GM21825 (cell line): Measurements from ENCODE around the gene HPX.
A peak's percentile ranks its signal among the peaks of the same experiment; 100 is the strongest.

Experiments used
- ATAC-seq: cut with Tn5 transposase; IDR thresholded peaks from one replicate; pipeline ENCODE4 v1.9.1; 2021; ENCODE audit warnings: mild to moderate bottlenecking, moderate library complexity; ENCODE audit not compliant: unreplicated experiment

The HPX gene

DNA sequence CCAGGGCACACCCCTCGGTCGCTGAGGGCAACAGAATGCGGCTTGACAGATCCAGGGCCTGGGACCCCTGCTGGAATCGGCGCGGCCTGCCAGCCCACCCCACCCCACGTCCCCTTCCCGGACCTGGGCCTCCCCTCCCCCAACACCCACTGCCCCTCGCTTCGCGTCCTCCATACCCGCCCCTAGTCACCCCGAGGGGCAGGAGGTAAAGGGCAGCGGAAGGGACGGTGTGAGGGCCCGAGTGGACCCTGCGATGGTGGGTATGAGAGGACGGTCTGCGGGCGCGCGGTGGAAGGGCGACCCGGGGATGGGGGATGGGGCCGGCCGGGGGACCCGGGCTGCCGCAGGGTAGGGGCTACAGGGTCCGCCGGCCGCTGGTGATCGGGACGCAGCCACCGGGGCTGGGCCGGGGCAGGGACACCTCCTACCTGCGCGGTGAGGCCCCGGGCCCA, 22.2 kb downstream of the HPX start:
- peak; percentile 9 for ATAC-seq

DNA sequence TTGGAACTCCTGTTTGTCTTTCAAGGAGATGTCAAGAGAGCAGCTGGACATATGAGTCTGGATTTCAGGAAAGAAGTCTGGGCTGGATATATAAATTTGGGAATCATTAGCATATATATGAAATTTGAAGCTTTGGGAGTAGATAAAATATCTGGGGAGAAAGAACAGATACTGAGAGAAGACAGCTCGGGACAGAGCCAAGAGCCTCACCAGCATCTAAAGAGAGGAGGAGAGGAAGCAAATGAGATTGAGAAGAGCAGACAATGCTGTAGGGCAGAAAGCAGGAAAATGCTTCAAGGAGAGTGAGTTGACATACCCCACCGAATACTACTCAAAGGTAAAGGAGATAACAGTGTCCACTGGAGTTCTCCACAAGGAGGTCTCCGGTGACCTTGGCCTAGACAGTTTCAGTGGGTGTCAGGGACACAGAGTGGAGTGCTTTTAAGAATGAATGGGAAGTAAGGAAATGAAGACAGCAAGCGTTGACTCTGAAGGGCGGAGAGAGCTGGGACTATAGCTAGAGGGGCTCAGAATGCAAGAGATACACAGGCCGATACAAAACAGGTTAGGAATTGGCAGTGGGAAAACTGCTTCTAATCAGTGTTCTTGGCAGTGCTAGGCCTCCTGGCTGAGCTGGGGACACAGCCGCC, 22.8 kb downstream of the HPX start:
- no peak for ATAC-seq

DNA sequence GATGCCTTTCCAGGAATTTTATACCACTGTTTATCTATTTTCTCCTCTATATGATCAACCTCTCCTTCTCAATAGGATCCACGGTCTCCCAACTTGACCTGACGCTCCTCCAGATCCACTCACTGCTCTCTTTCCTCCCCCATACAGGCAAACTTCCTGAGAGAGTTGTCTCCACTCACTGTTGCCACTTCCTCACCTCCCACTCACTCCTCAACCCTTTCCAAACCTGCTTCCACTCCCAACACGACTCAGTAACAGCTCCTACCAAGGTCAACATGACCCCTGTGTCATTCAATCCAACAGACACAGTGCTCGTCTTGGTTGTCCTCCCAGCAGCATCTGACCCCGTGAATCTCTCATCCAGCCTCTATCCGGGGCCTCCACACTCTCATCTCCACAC, 25.0 kb downstream of the HPX start:
- ATAC-seq = no peak

DNA sequence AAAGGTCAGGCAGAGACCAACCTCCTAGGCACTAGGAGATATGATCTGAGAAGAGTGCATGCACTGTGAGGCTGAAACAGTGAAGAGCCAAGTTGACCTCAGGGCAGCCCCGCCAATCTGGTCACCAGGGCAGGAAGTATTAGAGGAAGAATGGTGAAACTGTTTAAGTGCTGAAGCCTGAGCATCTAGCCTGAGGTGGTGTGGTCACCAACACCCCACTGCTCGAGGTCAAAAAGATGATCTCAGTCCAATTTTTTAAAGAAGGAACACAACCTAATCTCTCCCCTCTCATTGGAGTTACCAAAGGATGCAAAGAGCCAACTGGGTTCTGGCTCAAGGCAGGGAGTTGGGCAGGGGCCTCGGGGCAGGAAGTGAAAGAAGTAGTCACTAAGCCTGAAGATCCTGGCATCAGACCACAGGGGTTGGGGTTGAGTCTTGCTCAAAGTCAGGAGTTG, 25.9 kb downstream of the HPX start:
- peak; percentile 38 for ATAC-seq

DNA sequence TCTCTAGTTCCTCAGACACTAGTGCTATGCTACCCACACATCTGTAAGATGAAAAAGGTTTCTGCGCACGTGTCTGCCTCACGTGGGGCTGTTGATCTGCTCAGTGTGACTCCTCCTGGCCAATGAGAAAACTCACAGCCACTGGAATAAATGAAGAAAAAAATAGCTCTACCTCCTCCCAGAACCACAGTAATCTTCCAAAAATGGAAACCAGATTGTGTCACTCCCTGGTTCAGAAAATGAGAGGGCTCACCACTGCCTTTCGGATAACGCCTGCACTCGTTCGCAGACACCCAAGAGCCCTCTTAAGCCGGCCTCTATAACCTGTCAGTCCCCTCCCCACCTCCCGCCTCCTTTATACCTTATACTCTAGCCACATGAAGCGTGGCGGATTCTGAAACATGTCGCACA, 27.0 kb downstream of the HPX start:
- ATAC-seq = no peak

DNA sequence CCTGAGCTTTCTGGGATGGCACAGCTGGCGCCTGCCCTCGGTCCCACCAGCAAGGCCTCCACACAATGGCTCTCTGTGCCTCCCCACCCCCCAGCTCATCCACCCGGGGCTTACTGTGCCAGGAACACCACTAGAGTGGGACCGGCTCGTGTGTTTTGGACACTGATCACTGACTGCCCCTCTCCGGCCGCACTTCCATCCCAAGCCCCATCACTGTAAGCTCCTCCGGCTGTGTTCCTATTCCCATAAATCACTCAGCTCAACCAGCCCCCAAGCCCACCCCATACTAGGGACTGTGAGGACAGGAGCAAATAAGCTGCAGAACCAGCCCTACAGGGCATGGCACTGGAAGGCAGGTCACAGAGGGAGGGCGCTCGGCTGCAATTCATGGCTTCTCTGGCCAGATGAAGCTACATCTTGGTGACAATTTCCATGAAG, 29.2 kb downstream of the HPX start:
- ATAC-seq = no peak

DNA sequence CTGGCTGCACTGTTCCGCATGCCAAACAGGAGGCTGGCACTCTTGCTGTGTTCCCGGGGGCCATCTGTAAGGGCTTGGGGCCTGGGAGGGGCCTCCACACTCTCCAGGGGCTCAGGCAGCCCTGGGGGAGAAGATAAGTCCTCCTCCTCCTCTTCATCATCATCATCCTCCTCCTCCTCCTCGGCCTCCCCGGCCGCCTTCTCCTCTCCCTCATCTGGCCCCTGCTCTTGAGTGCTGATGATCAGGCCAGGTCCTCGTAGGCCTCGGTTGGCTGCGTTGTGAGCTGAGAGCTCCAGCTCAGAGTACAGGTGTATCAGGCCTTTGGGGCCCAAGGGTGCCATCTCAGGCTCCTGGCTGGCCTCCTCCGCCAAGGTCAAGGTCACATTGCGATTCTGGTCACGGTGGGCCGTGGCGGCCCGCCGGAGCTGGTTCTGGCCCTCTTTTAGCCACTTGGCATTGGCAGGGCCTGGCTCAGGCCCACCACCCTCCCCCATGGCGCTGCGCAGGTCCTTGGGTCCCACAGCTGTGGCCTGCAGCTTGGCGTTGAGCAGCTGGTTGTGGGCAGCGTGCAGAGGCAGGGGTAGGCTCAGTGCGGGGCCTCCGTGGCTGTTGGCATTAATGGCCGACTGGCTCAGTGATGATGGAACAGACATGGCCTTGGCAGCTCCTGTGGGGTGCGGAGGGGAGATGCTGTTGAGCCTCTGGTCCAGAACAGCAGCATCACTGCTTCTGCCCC, 29.9 kb downstream of the HPX start:
- ATAC-seq = no peak

DNA sequence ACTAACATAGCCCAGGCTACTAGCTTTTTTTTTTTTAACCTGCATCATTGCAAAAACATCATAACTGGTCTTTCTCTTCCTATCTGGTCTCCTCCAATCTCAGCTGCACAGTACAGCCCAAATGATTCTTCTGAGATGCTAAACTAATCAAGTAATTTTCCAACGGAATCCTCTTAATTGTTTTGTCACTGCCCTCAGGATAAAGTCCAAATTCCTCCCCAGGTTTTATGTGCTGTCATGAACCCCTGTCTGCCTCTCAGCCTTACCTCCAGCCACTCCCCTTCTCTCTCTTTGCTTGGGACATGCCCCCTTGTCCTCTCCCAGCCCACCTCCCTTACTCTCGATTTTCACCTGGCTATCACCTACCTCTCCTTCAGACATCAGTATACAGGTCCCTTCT, 34.4 kb downstream of the HPX start:
- no peak for ATAC-seq

DNA sequence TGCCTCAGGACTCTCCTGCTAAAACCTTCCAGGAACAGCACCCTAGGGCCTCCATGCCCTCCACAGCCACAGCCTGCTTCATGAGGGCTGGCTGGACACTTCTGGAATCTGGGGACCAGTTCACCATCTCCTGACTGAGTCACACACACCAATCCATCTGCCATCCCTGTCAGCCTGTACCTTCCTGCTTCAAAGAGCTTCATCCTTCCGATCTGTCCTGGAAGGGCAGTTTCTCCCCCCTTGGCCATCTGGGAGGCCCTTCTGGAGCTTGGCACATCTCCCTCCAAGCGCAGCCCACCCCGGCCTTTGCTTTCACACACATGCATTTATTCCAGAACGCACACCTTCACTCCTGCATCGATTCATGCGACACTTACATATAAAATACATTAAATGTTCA, 34.9 kb downstream of the HPX start:
- ATAC-seq = no peak

DNA sequence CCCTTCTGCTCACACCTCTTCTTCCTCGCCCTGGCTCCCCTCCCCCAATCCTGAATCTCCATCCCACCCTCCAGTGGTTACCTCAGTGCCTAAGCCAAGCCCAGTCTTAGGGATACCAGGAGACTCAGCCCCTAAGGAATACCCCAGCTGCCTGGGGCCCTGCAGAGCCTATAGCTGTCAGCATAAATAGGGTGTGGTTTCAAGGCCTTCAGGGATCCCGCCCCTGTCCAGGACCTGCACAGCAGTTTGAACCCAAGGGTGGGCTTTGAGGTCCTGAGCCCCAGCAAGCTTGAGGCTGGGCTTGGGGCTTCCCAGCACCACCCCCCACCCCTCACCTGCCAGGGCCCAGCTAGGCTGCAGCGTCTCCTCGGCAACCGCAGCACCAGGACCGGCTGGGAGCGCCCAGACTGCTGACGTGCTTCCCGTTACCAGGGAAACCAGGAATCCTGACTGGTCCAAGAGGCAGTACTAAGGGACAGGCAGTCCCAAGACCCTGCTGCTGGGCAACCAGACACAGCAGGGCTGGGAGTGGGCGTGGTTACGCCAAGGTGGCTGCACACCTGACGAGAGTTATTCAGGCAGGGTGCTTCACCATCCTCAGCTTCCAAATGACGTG, 35.6 kb downstream of the HPX start:
- no peak for ATAC-seq

DNA sequence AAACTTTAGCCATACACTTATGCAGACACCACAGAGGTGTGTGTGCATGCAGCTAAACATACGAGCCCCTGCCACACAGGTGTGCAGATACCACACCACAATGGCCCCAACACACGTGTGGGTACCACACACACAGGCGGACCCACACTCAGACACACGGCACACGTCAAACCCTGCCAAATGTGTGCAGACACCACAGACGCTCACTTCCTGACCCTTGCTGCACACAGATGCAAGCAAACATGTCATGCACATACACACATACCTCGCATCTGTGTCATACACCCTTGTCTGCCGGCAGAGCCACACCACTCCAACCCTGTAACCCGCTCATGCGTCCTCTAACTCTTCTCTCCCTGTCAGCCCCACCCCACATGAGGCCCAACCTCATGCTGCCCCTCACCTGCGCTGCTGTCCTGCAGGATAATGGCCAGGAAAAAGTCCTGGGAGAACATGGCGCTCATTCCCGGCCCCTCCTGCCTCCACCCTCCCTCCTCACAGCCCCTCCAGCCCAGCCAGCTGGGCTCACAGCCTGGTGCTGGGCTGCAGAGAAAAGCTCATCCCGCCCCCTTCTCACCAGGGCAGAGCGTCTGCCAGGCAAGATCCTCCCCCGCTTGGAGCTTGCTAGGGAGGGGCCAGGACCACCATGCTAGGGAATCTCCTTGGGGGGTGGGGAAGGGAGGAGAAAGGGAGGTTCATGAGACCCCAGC, 36.3 kb downstream of the HPX start:
- ATAC-seq = no peak

DNA sequence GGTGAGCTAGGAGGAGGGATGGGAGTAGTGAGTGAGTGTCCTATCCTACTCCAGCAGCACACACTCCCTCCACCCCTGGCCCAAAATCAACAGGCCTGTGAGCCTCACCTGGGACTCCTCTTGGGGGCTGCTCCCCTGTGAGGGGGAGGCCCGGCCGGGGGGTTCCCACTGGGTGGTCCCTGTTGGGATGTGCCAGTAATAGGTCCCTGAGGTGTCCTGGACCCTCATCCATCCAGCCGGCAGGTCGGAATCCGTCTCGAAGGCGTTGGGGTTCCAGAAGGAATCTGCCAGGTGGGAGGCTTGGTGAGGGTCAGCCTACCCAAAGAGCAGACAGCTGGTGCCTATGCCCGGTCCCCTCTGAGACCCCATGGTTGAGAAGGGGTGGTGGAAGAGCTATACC, 37.2 kb downstream of the HPX start:
- no peak for ATAC-seq

DNA sequence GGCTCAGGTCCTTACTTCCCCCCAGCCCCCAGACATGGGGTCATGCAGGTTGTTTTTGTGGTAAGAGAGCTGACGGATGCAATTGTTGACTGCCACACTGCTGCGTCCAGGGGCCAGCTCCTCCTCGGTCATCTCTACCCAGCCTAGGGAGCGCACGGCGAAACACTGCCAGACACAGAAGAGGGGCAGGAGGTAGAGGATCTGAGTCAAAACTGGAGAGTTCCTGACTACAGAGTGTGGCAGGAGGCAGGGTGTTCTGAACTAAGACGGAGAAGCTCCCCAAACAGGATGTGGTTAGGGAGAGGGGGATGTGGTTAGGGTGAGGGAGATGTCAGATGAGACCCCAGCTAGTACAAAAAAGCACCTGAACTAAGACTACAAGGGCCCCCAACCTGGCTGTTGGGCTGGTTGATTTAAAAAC, 38.2 kb downstream of the HPX start:
- peak; percentile 96 for ATAC-seq

DNA sequence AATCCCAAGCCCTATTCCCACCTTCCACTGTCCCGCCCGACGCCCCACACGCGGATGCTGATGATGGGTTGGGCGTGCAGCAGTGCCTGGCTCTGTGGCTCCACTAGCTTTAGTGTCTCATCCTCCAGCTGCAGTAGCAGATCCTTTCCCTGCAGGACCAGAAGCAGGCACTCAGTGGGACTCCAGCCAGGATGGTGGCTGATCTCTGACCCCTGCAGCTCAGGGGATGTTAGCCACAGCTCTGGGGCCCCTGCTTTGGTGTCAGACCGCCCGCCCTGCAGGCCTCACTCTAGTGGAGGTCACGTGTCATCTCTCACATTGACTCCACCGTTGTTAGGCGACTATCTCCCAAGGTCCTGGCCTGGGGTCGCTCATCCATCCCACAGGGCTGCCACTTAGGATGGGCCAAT, 38.7 kb downstream of the HPX start:
- peak; percentile 40 for ATAC-seq

DNA sequence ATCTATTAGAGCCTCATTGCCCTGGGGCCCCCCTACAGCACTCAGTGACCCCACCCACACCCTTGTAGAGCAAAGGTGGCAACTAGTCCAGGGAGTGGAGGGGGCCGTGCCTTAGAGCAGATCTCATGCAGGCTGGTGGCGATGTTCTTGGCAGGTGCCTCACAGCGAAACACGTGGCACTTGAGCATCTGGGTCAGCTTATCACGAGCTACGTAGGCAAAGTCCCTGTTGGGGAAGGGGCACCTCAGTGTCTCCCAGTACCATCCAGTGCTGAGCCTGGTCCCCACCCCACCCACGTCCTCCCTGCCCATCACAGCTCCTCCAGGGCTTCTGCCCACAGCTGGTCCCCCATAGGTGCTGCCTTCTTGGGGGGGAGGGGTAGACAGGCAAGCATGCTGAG, 39.3 kb downstream of the HPX start:
- ATAC-seq = no peak

DNA sequence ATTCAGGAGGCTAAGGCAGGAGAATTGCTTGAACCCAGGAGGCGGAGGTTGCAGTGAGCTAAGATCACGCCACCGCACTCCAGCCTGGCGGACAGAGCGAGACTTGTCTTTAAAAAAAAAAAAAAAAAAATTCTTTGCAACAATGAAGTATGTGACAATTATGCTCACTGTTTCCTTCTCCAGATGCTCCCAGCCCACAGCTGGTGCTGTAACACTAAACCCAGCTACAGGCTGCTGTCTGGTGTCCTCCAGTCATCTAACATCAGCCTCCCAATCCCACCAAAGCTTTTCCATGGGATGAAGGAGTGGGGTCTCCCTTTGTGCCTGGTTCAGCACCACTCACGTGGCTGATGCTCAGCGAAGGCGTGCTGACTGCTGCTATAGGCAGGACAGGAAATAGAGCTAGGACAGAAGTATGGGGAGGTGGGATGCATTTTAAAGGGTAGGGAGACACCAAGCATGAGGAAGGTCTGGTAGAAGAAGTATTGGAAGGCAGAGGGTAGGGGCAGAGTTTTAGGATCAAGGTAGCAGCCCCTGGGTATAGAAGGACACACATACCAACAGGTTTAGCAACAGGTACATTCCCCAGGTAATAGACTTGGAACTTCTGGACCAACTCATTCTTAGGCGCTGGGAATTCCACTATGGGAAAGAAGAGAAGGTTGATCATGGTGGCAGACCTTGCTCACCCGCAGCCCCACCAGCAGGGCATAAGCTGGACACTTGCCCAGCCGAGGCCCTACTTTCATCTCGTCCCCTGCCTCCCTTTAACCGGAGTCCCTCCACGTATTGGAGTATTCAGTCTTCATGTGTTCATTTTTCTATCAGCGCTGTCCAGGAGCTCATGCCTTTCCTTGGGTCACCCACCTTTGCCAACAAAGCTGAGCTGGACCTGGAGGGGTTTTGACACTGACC, 40.1 kb downstream of the HPX start:
- ATAC-seq = no peak

DNA sequence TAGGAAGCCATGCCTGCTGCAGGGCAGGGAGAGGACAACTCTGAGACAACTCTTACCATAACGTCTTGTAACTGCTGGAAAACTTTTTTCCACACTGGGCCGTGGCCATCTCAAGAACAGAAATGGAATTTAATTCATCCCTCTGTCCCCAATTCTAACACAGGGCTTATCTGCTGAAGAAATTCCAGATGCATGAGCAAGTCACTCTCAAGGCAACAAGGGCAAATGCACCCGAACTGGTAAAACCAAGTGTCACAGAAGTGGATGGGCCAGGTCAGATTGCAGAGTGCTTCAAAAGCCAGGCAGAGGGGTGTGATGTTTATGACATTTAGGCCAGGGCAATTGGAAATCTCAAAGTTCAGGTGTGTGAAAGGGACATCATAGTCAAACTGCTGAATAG, 43.2 kb downstream of the HPX start:
- ATAC-seq = no peak

DNA sequence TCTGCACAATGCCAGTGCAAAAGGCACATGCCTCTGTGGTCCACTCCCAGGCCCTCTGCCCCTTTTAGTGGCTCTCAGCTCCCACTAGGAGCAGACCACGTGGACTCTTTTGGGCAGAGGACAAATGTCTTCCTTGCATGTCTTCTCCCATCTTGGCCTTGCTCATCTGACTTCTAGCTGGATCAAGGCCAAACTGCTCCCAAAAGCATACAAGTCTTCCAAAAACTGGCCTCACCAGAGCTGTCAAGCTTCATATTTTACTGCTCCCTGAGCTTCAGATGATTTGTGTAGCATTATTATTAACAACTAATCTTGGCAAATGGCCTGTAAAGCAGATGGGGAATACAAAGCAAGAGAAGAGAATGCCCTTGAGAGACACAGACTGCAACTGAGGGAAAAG, 43.6 kb downstream of the HPX start:
- no peak for ATAC-seq

DNA sequence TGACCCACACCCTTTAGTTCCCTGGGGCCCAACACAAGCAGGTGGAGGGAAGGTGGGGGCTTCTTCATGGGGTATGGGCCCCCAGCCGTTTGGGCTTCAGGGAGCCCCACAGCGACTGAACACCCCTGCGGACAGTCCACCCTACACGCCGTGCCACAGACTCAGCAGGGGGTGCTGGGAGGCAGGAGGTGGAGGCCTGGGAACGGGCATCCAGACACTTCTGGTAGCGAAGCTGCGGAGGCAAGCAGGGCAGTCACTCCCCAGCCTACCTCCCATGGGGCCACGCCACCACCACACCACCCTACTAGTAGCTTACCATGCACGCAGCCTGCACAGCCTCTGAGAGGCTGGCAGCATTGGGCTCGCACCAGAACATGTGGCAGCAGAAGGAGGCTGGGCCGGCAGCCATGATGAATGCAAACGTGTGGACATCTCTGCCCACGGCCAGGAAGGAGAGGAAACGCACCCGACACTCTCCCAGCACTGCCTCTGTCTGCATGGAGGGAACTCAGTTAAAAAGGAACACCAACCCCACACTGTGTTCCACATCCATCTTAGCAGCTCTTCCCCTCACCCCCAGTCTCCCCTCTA, 45.2 kb downstream of the HPX start:
- no peak for ATAC-seq
